Measurements from ENCODE around the gene FOXS1.

Gene FOXS1

GRCh38 chr20:31860390-31861134, 15.2 kb upstream of the FOXS1 start:
- Histone ChIP-seq H3K27ac (ENCODE audit: low read depth, low read length) (no peak overlapping the region), H3K9me3 (ENCODE audit: low read length) (no peaks in the 10 kb centered on the region), H3K36me3 (ENCODE audit: insufficient read depth, low read length) (no peaks in the 10 kb centered on the region), H3K4me1 (ENCODE audit: insufficient read depth, low read length) (peaks cover 10% of the 10 kb centered on the region), H3K9ac (ENCODE audit: low read length) (no peak overlapping the region), H3K27me3 (ENCODE audit: control insufficient read depth in 1 of 2, insufficient read depth in 2 of 2, low read length in 2 of 2) (peaks cover 25 to 46% of the 10 kb centered on the region in 2 donors), H3K4me3 (ENCODE audit: low read depth in 1 of 2, low read length in 2 of 2) (peak overlapping the region; percentile 35 to 47)

GRCh38 chr20:31859998-31860380, 14.6 kb upstream of the FOXS1 start:
- H3K27ac ChIP-seq (ENCODE audit: low read depth, low read length), result no peak overlapping the region
- H3K4me1 ChIP-seq (ENCODE audit: insufficient read depth, low read length), result peaks cover 10% of the 10 kb centered on the region
- H3K4me3 ChIP-seq (ENCODE audit: low read depth in 1 of 2, low read length in 2 of 2), result no peak overlapping the region
- no peak overlapping the region for H3K9ac ChIP-seq (ENCODE audit: low read length)
- no peaks in the 10 kb centered on the region for H3K36me3 ChIP-seq (ENCODE audit: insufficient read depth, low read length)
- H3K9me3 ChIP-seq (ENCODE audit: low read length), result no peaks in the 10 kb centered on the region
- peaks cover 25 to 46% of the 10 kb centered on the region in 2 donors for H3K27me3 ChIP-seq (ENCODE audit: control insufficient read depth in 1 of 2, insufficient read depth in 2 of 2, low read length in 2 of 2)

- no peak overlapping the region for H3K27ac ChIP-seq (ENCODE audit: low read depth, low read length)
- H3K4me3 ChIP-seq (ENCODE audit: low read depth in 1 of 2, low read length in 2 of 2), result no peak overlapping the region
- H3K4me1 ChIP-seq (ENCODE audit: insufficient read depth, low read length), result peaks cover 10% of the 10 kb centered on the region
- no peaks in the 10 kb centered on the region for H3K9me3 ChIP-seq (ENCODE audit: low read length)
- no peaks in the 10 kb centered on the region for H3K36me3 ChIP-seq (ENCODE audit: insufficient read depth, low read length)
- no peak overlapping the region for H3K9ac ChIP-seq (ENCODE audit: low read length)
- peaks cover 25 to 48% of the 10 kb centered on the region in 2 donors for H3K27me3 ChIP-seq (ENCODE audit: control insufficient read depth in 1 of 2, insufficient read depth in 2 of 2, low read length in 2 of 2)
Observed at GRCh38 chr20:31859266-31859997, 14.0 kb upstream of the FOXS1 start.

GRCh38 chr20:31858760-31859083, 13.3 kb upstream of the FOXS1 start:
- H3K4me1 ChIP-seq (ENCODE audit: insufficient read depth, low read length), result peaks cover 10% of the 10 kb centered on the region
- H3K9ac ChIP-seq (ENCODE audit: low read length), result no peak overlapping the region
- no peak overlapping the region for H3K4me3 ChIP-seq (ENCODE audit: low read depth in 1 of 2, low read length in 2 of 2)
- H3K9me3 ChIP-seq (ENCODE audit: low read length), result no peaks in the 10 kb centered on the region
- H3K27me3 ChIP-seq (ENCODE audit: control insufficient read depth in 1 of 2, insufficient read depth in 2 of 2, low read length in 2 of 2), result peaks cover 25 to 50% of the 10 kb centered on the region in 2 donors
- H3K27ac ChIP-seq (ENCODE audit: low read depth, low read length), result no peak overlapping the region
- H3K36me3 ChIP-seq (ENCODE audit: insufficient read depth, low read length), result no peaks in the 10 kb centered on the region

- Histone ChIP-seq H3K9ac (ENCODE audit: low read length) (no peak overlapping the region), H3K9me3 (ENCODE audit: low read length) (no peaks in the 10 kb centered on the region), H3K4me1 (ENCODE audit: insufficient read depth, low read length) (peaks cover 10% of the 10 kb centered on the region), H3K4me3 (ENCODE audit: low read depth in 1 of 2, low read length in 2 of 2) (no peak overlapping the region), H3K36me3 (ENCODE audit: insufficient read depth, low read length) (no peaks in the 10 kb centered on the region), H3K27me3 (ENCODE audit: control insufficient read depth in 1 of 2, insufficient read depth in 2 of 2, low read length in 2 of 2) (peaks cover 25 to 50% of the 10 kb centered on the region in 2 donors), H3K27ac (ENCODE audit: low read depth, low read length) (no peak overlapping the region)
Observed at GRCh38 chr20:31857861-31858759, 12.7 kb upstream of the FOXS1 start.

GRCh38 chr20:31856516-31856915, 11.1 kb upstream of the FOXS1 start:
- Histone ChIP-seq H3K4me3 (ENCODE audit: low read depth in 1 of 2, low read length in 2 of 2) (no peak overlapping the region), H3K27me3 (ENCODE audit: control insufficient read depth in 1 of 2, insufficient read depth in 2 of 2, low read length in 2 of 2) (peaks cover 25 to 45% of the 10 kb centered on the region in 2 donors), H3K36me3 (ENCODE audit: insufficient read depth, low read length) (no peaks in the 10 kb centered on the region), H3K9ac (ENCODE audit: low read length) (no peak overlapping the region), H3K4me1 (ENCODE audit: insufficient read depth, low read length) (peaks cover 10% of the 10 kb centered on the region), H3K9me3 (ENCODE audit: low read length) (no peaks in the 10 kb centered on the region), H3K27ac (ENCODE audit: low read depth, low read length) (no peak overlapping the region)

- Histone ChIP-seq H3K27me3 (ENCODE audit: control insufficient read depth in 1 of 2, insufficient read depth in 2 of 2, low read length in 2 of 2) (peaks cover 1 to 33% of the 10 kb centered on the region in 2 donors), H3K4me3 (ENCODE audit: low read depth in 1 of 2, low read length in 2 of 2) (no peak overlapping the region), H3K9ac (ENCODE audit: low read length) (no peak overlapping the region), H3K36me3 (ENCODE audit: insufficient read depth, low read length) (no peaks in the 10 kb centered on the region), H3K4me1 (ENCODE audit: insufficient read depth, low read length) (no peaks in the 10 kb centered on the region), H3K9me3 (ENCODE audit: low read length) (no peaks in the 10 kb centered on the region), H3K27ac (ENCODE audit: low read depth, low read length) (no peak overlapping the region)
Observed at GRCh38 chr20:31853481-31853880, 8.1 kb upstream of the FOXS1 start.

GRCh38 chr20:31851240-31851955, 6.0 kb upstream of the FOXS1 start:
- Histone ChIP-seq H3K9ac (ENCODE audit: low read length) (no peak overlapping the region), H3K4me3 (ENCODE audit: low read depth in 1 of 2, low read length in 2 of 2) (no peak overlapping the region), H3K27ac (ENCODE audit: low read depth, low read length) (no peak overlapping the region), H3K9me3 (ENCODE audit: low read length) (no peaks in the 10 kb centered on the region), H3K36me3 (ENCODE audit: insufficient read depth, low read length) (no peaks in the 10 kb centered on the region), H3K27me3 (ENCODE audit: control insufficient read depth in 1 of 2, insufficient read depth in 2 of 2, low read length in 2 of 2) (peaks cover 0 to 21% of the 10 kb centered on the region in 2 donors), H3K4me1 (ENCODE audit: insufficient read depth, low read length) (no peaks in the 10 kb centered on the region)

- no peaks in the 10 kb centered on the region for H3K4me1 ChIP-seq (ENCODE audit: insufficient read depth, low read length)
- H3K27me3 ChIP-seq (ENCODE audit: control insufficient read depth in 1 of 2, insufficient read depth in 2 of 2, low read length in 2 of 2), result peaks cover 0 to 19% of the 10 kb centered on the region in 2 donors
- no peaks in the 10 kb centered on the region for H3K9me3 ChIP-seq (ENCODE audit: low read length)
- H3K4me3 ChIP-seq (ENCODE audit: low read depth in 1 of 2, low read length in 2 of 2), result no peak overlapping the region
- no peak overlapping the region for H3K27ac ChIP-seq (ENCODE audit: low read depth, low read length)
- no peak overlapping the region for H3K9ac ChIP-seq (ENCODE audit: low read length)
- H3K36me3 ChIP-seq (ENCODE audit: insufficient read depth, low read length), result no peaks in the 10 kb centered on the region
Observed at GRCh38 chr20:31849306-31849930, 4.0 kb upstream of the FOXS1 start.

DNA sequence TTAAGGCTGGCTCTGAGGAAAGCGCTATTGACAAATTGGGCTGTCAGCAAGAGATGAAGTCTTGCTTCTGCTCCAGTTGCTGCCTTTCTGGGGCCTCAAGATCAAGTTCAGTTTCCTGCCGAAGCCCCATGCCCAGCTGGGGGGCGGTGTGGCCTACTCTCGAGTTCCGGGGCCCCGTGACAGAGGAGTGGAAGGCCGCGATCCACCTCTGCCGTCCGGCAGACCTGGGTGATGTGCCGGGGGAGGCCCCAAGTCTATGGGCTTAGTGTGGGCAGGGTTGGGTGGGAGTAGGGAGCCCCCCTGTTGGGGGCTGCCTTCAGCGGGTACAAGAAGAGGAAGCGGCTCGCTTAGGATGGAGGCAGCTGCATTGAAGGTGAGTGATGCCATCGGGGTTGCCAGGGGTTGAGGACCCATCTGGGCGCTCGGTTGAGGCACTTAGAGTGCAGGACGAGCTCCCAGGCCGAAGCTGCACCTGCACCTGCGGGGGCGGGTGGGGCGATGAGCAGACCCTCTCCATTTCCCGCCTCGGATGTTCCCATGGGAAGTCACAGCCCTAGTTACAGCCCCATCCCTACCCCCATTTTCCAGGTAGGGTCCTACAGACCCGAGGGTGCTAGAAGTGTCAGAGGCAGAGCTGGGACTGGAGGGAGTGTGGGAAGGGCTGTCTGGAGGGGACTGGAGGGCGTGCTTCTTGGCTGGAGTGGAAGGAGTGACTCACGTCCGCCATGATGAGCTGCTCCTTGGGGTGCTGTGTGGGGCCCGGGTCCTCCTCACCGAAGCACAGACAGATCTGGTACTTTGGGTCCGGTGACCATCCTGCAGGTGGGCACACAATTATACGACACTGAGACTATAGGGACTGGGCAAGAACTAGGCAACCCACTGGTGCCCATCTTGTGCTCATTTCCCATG, 2.9 kb upstream of the FOXS1 start:
- H3K27ac ChIP-seq (ENCODE audit: low read depth, low read length), result no peak overlapping the region

More for the DNA sequence above, 2.9 kb upstream of the FOXS1 start:
- H3K9me3 ChIP-seq (ENCODE audit: low read length), result no peaks in the 10 kb centered on the region
- H3K36me3 ChIP-seq (ENCODE audit: insufficient read depth, low read length), result no peaks in the 10 kb centered on the region
- H3K27me3 ChIP-seq (ENCODE audit: control insufficient read depth in 1 of 2, insufficient read depth in 2 of 2, low read length in 2 of 2), result peaks cover 0 to 16% of the 10 kb centered on the region in 2 donors
- no peak overlapping the region for H3K4me3 ChIP-seq (ENCODE audit: low read depth in 1 of 2, low read length in 2 of 2)
- H3K9ac ChIP-seq (ENCODE audit: low read length), result no peak overlapping the region
- H3K4me1 ChIP-seq (ENCODE audit: insufficient read depth, low read length), result no peaks in the 10 kb centered on the region

Data from muscle layer of colon (tissue), 2 donors.